Peyer's patch (tissue), 4 donors: ENCODE data around the gene CDKN1A.

Experiments used
- POLR2A ChIP-seq, 2 donors: fragments of 450-650 bp; IDR thresholded peaks; one replicate each; pipeline ENCODE4 v1.5.1; 2017; ENCODE audit warnings: antibody characterized with exemption in 2 of 2, mild to moderate bottlenecking in 2 of 2, moderate library complexity in 2 of 2
- TF ChIP-seq, protein P1 (sequence below), 6 experiments: fragments of 450-650 bp in 4 of 6; fragments of 200-600 bp in 2 of 6; sonication (generic) in 1 of 6; IDR thresholded peaks; one replicate each; pipeline ENCODE4 v1.5.1; 2017 to 2019; ENCODE audit warnings: antibody characterized with exemption in 6 of 6, mild to moderate bottlenecking in 3 of 6, moderate library complexity in 1 of 6

DNA sequence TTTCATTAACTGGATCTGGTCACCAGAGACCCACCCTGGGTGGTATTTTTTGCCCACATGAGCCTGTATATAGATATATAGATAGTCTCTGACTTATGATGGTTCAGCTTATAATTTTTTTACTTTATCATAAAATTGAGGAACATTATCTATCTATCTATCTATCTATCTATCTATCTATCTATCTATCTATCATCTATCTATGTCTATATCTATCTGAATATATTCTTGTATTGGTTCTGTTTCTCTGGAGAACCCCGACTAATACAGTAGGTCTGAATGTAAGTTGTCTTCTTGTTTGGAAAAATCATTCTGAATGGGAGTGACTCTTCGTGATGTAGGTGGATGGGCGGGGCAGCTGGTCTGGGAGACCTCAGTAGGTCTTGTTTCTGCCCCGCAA lies 13.3 kb upstream of the CDKN1A start:
- TF ChIP-seq, protein P1, sequence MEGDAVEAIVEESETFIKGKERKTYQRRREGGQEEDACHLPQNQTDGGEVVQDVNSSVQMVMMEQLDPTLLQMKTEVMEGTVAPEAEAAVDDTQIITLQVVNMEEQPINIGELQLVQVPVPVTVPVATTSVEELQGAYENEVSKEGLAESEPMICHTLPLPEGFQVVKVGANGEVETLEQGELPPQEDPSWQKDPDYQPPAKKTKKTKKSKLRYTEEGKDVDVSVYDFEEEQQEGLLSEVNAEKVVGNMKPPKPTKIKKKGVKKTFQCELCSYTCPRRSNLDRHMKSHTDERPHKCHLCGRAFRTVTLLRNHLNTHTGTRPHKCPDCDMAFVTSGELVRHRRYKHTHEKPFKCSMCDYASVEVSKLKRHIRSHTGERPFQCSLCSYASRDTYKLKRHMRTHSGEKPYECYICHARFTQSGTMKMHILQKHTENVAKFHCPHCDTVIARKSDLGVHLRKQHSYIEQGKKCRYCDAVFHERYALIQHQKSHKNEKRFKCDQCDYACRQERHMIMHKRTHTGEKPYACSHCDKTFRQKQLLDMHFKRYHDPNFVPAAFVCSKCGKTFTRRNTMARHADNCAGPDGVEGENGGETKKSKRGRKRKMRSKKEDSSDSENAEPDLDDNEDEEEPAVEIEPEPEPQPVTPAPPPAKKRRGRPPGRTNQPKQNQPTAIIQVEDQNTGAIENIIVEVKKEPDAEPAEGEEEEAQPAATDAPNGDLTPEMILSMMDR (IDR thresholded peaks at IDR 0.05), result no peak
- TF ChIP-seq POLR2A (IDR thresholded peaks at IDR 0.05), result no peak
